Liver (tissue), 9 donors: ENCODE results near the gene MEOX1. TPM values are rescaled to one million over a fixed set of nuclear protein-coding genes. Genes with fewer than 3 reads are reported as not detected.

Experiments
- DNase-seq: peaks from one replicate; pipeline ENCODE4 v3.0.0-alpha.2; 2017; ENCODE audit warnings: low spot score
- H3K27ac ChIP-seq, 2 donors: one replicate each; pipeline ENCODE4 v1.7.0; 2013; ENCODE audit warnings: inconsistent platforms in 2 of 2, low read length in 2 of 2, control low read depth in 1 of 2, low read depth in 1 of 2, mild to moderate bottlenecking in 1 of 2
- H3K27me3 ChIP-seq, 4 donors: one replicate each; pipeline versions ENCODE4 v1.6.1 to v1.7.0; 2013; ENCODE audit warnings: low read length in 3 of 4, inconsistent platforms in 1 of 4, mild to moderate bottlenecking in 1 of 4, moderate library complexity in 1 of 4; ENCODE audit not compliant: control insufficient read depth in 4 of 4, insufficient read depth in 4 of 4
- H3K36me3 ChIP-seq, 4 donors: one replicate each; pipeline versions ENCODE4 v1.6.1 to v1.7.0; 2013; ENCODE audit warnings: low read length in 3 of 4, mild to moderate bottlenecking in 3 of 4, low read depth in 1 of 4, moderate library complexity in 1 of 4; ENCODE audit not compliant: control insufficient read depth in 4 of 4, insufficient read depth in 3 of 4
- H3K4me1 ChIP-seq, 4 donors: one replicate each; pipeline versions ENCODE4 v1.6.1 to v1.7.0; 2013; ENCODE audit warnings: low read length in 3 of 4, mild to moderate bottlenecking in 3 of 4, moderate library complexity in 1 of 4; ENCODE audit not compliant: control insufficient read depth in 4 of 4, insufficient read depth in 4 of 4
- H3K4me3 ChIP-seq, 3 donors: one replicate each; pipeline versions ENCODE4 v1.6.1 to v1.7.0; 2013; ENCODE audit warnings: low read length in 3 of 3, control low read depth in 1 of 3, low read depth in 1 of 3, mild to moderate bottlenecking in 1 of 3
- H3K9ac ChIP-seq, 2 donors: one replicate each; pipeline ENCODE4 v1.7.0; 2013; ENCODE audit warnings: low read length in 2 of 2, mild to moderate bottlenecking in 2 of 2, moderate library complexity in 2 of 2, control low read depth in 1 of 2, low read depth in 1 of 2
- H3K9me3 ChIP-seq, 4 donors: one replicate each; pipeline versions ENCODE4 v1.6.1 to v1.7.0; 2013; ENCODE audit warnings: low read length in 3 of 4; ENCODE audit not compliant: control insufficient read depth in 4 of 4
- ATF3 ChIP-seq: IDR thresholded peaks from 2 replicates; pipeline ENCODE4 v1.6.1; 2016; ENCODE audit warnings: antibody characterized with exemption
- CTCF ChIP-seq: fragments of 150-350 bp; IDR thresholded peaks from 2 replicates; pipeline ENCODE4 v1.5.1; 2017; ENCODE audit warnings: improper control_type of control experiment, low read depth, low read length; ENCODE audit not compliant: missing input control
- FOXA2 ChIP-seq: IDR thresholded peaks from 2 replicates; pipeline ENCODE4 v1.6.1; 2016; ENCODE audit warnings: antibody characterized with exemption
- GABPA ChIP-seq, 2 donors: IDR thresholded peaks in 1 of 2; conservative IDR thresholded peaks in 1 of 2; 2 replicates each; pipeline ENCODE4 v1.6.1; 2016; ENCODE audit warnings: antibody characterized with exemption in 2 of 2, mild to moderate bottlenecking in 1 of 2, moderate library complexity in 1 of 2
- HNF4A ChIP-seq, 2 donors: conservative IDR thresholded peaks; 2 replicates each; pipeline ENCODE4 v1.6.1; 2016; ENCODE audit warnings: antibody characterized with exemption in 2 of 2, mild to moderate bottlenecking in 2 of 2
- JUND ChIP-seq, 2 donors: IDR thresholded peaks; 2 replicates each; pipeline ENCODE4 v1.6.1; 2016; ENCODE audit warnings: antibody characterized with exemption in 2 of 2
- MAX ChIP-seq: IDR thresholded peaks from 2 replicates; pipeline ENCODE4 v1.6.1; 2016; ENCODE audit warnings: antibody characterized with exemption
- NR2F2 ChIP-seq: IDR thresholded peaks from 2 replicates; pipeline ENCODE4 v1.6.1; 2016; ENCODE audit warnings: antibody characterized with exemption
- RAD21 ChIP-seq, 2 donors: IDR thresholded peaks; 2 replicates each; pipeline ENCODE4 v1.6.1; 2016; ENCODE audit warnings: antibody characterized with exemption in 2 of 2, mild to moderate bottlenecking in 2 of 2
- RXRA ChIP-seq, 2 donors: IDR thresholded peaks; 2 replicates each; pipeline ENCODE4 v1.6.1; 2017 to 2018; ENCODE audit warnings: antibody characterized with exemption in 2 of 2, mild to moderate bottlenecking in 1 of 2
- TAF1 ChIP-seq: conservative IDR thresholded peaks from 2 replicates; pipeline ENCODE4 v1.6.1; 2016; ENCODE audit warnings: antibody characterized with exemption, mild to moderate bottlenecking
- YY1 ChIP-seq: IDR thresholded peaks from 2 replicates; pipeline ENCODE4 v1.6.1; 2016; ENCODE audit warnings: antibody characterized with exemption, mild to moderate bottlenecking
- ZBTB33 ChIP-seq: IDR thresholded peaks from 2 replicates; pipeline ENCODE4 v1.6.1; 2016; ENCODE audit warnings: antibody characterized with exemption
- WGBS: extraction: QIAGEN DNeasy Blood & Tissue Kit; methylation state at CpG from one replicate; pipeline ENCODE4 v1.1.7; 2013; 5-methylcytosine and 5-hydroxymethylcytosine counted together
- polyA plus RNA-seq, 2 donors: library from polyadenylated mRNA; stranded (reverse) in 1 of 2; unstranded in 1 of 2; fragments of 200-250 nt in 1 of 2; fragments of >200 nt in 1 of 2; fragmentation: Nextera tagmentation in 1 of 2; extraction: Ambion mirVana in 1 of 2; gene quantifications; one replicate each; pipeline versions ENCODE4 v1.2.1 to v1.2.3, GENCODE V29; 2013 to 2015
- total RNA-seq, 2 donors: library from RNA; depleted of rRNA; stranded (reverse); fragments of >200 nt; gene quantifications; one replicate each; pipeline ENCODE4 v1.2.3, GENCODE V29; 2014
- donor health status: healthy.
- donor health status: healthy.
- donor health status: healthy.
- donor health status: healthy.
- donor health status: healthy.

Gene MEOX1
- total and polyA plus RNA-seq, 4 donors: 0.05 to 0.33 TPM; not detected in 2

- no peaks in the 10 kb centered on the region for H3K4me1 ChIP-seq
- no peaks in the 10 kb centered on the region for H3K36me3 ChIP-seq
- H3K4me3 ChIP-seq: no peak overlapping the region
- TF ChIP-seq HNF4A (conservative IDR thresholded peaks at IDR 0.05) (no peak), ATF3 (no peak), ZBTB33 (no peak), NR2F2 (no peak), YY1 (no peak), CTCF (no peak), GABPA (IDR thresholded peaks at IDR 0.05 in 1 of 2, conservative IDR thresholded peaks at IDR 0.05 in 1 of 2) (no peak), JUND (IDR thresholded peaks at IDR 0.05) (no peak), RXRA (IDR thresholded peaks at IDR 0.05) (no peak)
- no peak for DNase-seq
- H3K9ac ChIP-seq: no peak overlapping the region
- H3K27me3 ChIP-seq: peaks cover 0 to 3% (median 0%) of the 10 kb centered on the region in 4 donors
- H3K9me3 ChIP-seq: no peaks in the 10 kb centered on the region
- WGBS: 76% methylated on average over 2 of the region's 2 CpGs
- H3K27ac ChIP-seq: no peak overlapping the region
Measured at GRCh38 chr17:43696891-43697290, 35.2 kb upstream of the MEOX1 start.

GRCh38 chr17:43695970-43696865 lies 34.5 kb upstream of the MEOX1 start:
- Histone ChIP-seq H3K36me3 (no peaks in the 10 kb centered on the region), H3K4me1 (no peaks in the 10 kb centered on the region), H3K9ac (no peak overlapping the region), H3K9me3 (no peaks in the 10 kb centered on the region), H3K4me3 (no peak overlapping the region), H3K27me3 (peaks cover 0 to 3% (median 0%) of the 10 kb centered on the region in 4 donors), H3K27ac (no peak overlapping the region)
- WGBS: 39% methylated on average over 12 of the region's 12 CpGs
- no peak for DNase-seq
- no peak for TF ChIP-seq ATF3
- peak; percentile 56 for TF ChIP-seq NR2F2
- no peak for TF ChIP-seq JUND (IDR thresholded peaks at IDR 0.05)

- Histone ChIP-seq H3K9ac (no peak overlapping the region), H3K4me3 (no peak overlapping the region), H3K27ac (no peak overlapping the region), H3K27me3 (peaks cover 0 to 3% (median 0%) of the 10 kb centered on the region in 4 donors), H3K4me1 (no peaks in the 10 kb centered on the region), H3K36me3 (no peaks in the 10 kb centered on the region), H3K9me3 (no peaks in the 10 kb centered on the region)
- peak; percentile 72 for DNase-seq
- no peak for TF ChIP-seq FOXA2
- TF ChIP-seq CTCF: peak; percentile 96
- TF ChIP-seq HNF4A (conservative IDR thresholded peaks at IDR 0.05): no peak
- TF ChIP-seq ATF3: no peak
- TF ChIP-seq GABPA (IDR thresholded peaks at IDR 0.05 in 1 of 2, conservative IDR thresholded peaks at IDR 0.05 in 1 of 2): no peak
- no peak for TF ChIP-seq TAF1
- no peak for TF ChIP-seq MAX
- TF ChIP-seq RAD21 (IDR thresholded peaks at IDR 0.05): peak; percentile 97 to 98
- WGBS: 26% methylated on average over 11 of the region's 11 CpGs
Measured at GRCh38 chr17:43694081-43694870, 32.6 kb upstream of the MEOX1 start.
